ENCODE measurements around the gene ARHGEF17. TPM values are rescaled to one million over a fixed set of nuclear protein-coding genes. Genes with fewer than 3 reads are reported as not detected.

Gene ARHGEF17
- total and polyA plus RNA-seq, 4 donors: 2.6 to 12.6 (median 5.7) TPM

- TF ChIP-seq ZBTB33 (IDR thresholded peaks at IDR 0.05): no peak
- TF ChIP-seq EGR1 (IDR thresholded peaks at IDR 0.05; ENCODE audit: low read depth in 2 of 2): no peak
- TF ChIP-seq, protein P1, sequence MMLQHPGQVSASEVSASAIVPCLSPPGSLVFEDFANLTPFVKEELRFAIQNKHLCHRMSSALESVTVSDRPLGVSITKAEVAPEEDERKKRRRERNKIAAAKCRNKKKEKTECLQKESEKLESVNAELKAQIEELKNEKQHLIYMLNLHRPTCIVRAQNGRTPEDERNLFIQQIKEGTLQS (IDR thresholded peaks at IDR 0.05): no peak
- no peak for TF ChIP-seq YY1 (IDR thresholded peaks at IDR 0.05)
- TF ChIP-seq FOXA2 (IDR thresholded peaks at IDR 0.05): no peak
- TF ChIP-seq HNF4G (IDR thresholded peaks at IDR 0.05): no peak
- TF ChIP-seq NR2F2 (IDR thresholded peaks at IDR 0.05): no peak
- no peak for TF ChIP-seq JUND (IDR thresholded peaks at IDR 0.05)
Measured at GRCh38 chr11:73283276-73284000, 24.6 kb upstream of the ARHGEF17 start (continued).

- H3K36me3 ChIP-seq (ENCODE audit: control insufficient read depth in 4 of 4, insufficient read depth in 3 of 4, low read depth in 1 of 4, low read length in 3 of 4): no peaks in the 10 kb centered on the region
- H3K27me3 ChIP-seq (ENCODE audit: control insufficient read depth in 4 of 4, insufficient read depth in 4 of 4, low read length in 3 of 4): no peaks in the 10 kb centered on the region
- 88% methylated on average over 3 of the region's 3 CpGs for WGBS
- no peaks in the 10 kb centered on the region for H3K9me3 ChIP-seq (ENCODE audit: control insufficient read depth in 4 of 4, low read length in 3 of 4)
- DNase-seq (ENCODE audit: low spot score): no peak
- no peak overlapping the region for H3K4me3 ChIP-seq (ENCODE audit: low read depth in 1 of 3, low read length in 3 of 3)
- H3K9ac ChIP-seq (ENCODE audit: low read depth in 1 of 2, low read length in 2 of 2): no peak overlapping the region
- peaks cover 0 to 3% (median under 1%) of the 10 kb centered on the region in 4 donors for H3K4me1 ChIP-seq (ENCODE audit: control insufficient read depth in 4 of 4, insufficient read depth in 4 of 4, low read length in 3 of 4)
- no peak overlapping the region for H3K27ac ChIP-seq (ENCODE audit: low read depth in 1 of 2, low read length in 2 of 2)
- no peak for TF ChIP-seq HNF4G (IDR thresholded peaks at IDR 0.05)
- TF ChIP-seq, protein P2, sequence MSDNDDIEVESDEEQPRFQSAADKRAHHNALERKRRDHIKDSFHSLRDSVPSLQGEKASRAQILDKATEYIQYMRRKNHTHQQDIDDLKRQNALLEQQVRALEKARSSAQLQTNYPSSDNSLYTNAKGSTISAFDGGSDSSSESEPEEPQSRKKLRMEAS (IDR thresholded peaks at IDR 0.05): no peak
- TF ChIP-seq EGR1 (IDR thresholded peaks at IDR 0.05; ENCODE audit: low read depth in 2 of 2): no peak
- TF ChIP-seq NR2F2 (IDR thresholded peaks at IDR 0.05): no peak
- no peak for TF ChIP-seq FOXA2 (IDR thresholded peaks at IDR 0.05)
- TF ChIP-seq ZBTB33 (IDR thresholded peaks at IDR 0.05): no peak
- no peak for TF ChIP-seq FOXA1 (IDR thresholded peaks at IDR 0.05)
Measured at GRCh38 chr11:73284106-73284505, 24.0 kb upstream of the ARHGEF17 start.

DNA sequence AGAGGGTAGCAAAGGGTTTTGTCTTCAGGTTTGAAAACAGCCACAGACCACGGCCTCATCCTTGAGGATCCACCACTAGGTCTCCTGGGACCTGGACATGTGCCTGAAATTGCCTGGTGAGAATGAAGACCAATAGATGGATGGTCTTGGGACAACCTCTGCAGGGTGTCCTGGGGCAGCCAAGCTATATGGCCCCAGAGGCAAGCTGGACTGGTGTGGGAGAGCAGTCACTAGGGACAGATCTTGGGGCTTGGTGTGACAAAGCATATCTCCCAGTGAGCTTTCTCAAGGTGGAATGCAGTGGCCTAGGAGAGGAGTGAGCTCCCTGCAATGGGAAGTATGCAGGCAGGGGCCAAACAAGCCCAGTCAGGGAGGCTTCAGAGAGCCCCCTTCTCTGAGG lies 22.4 kb upstream of the ARHGEF17 start:
- Histone ChIP-seq H3K9ac (ENCODE audit: low read depth in 1 of 2, low read length in 2 of 2) (no peak overlapping the region), H3K36me3 (ENCODE audit: control insufficient read depth in 4 of 4, insufficient read depth in 3 of 4, low read depth in 1 of 4, low read length in 3 of 4) (no peaks in the 10 kb centered on the region), H3K27ac (ENCODE audit: low read depth in 1 of 2, low read length in 2 of 2) (no peak overlapping the region), H3K27me3 (ENCODE audit: control insufficient read depth in 4 of 4, insufficient read depth in 4 of 4, low read length in 3 of 4) (no peaks in the 10 kb centered on the region), H3K4me3 (ENCODE audit: low read depth in 1 of 3, low read length in 3 of 3) (no peak overlapping the region), H3K4me1 (ENCODE audit: control insufficient read depth in 4 of 4, insufficient read depth in 4 of 4, low read length in 3 of 4) (peaks cover 0 to 8% (median 5%) of the 10 kb centered on the region in 4 donors), H3K9me3 (ENCODE audit: control insufficient read depth in 4 of 4, low read length in 3 of 4) (no peaks in the 10 kb centered on the region)
- 100% methylated on average over 1 of the region's 1 CpG for WGBS
- DNase-seq (ENCODE audit: low spot score): no peak
- no peak for TF ChIP-seq EGR1 (IDR thresholded peaks at IDR 0.05; ENCODE audit: low read depth in 2 of 2)
- TF ChIP-seq FOXA2 (IDR thresholded peaks at IDR 0.05): no peak
- no peak for TF ChIP-seq SP1 (IDR thresholded peaks at IDR 0.05)
- TF ChIP-seq, protein P1 (IDR thresholded peaks at IDR 0.05): no peak
- no peak for TF ChIP-seq YY1 (IDR thresholded peaks at IDR 0.05)
- no peak for TF ChIP-seq RXRA (IDR thresholded peaks at IDR 0.05)
- TF ChIP-seq ZBTB33 (IDR thresholded peaks at IDR 0.05): no peak
- TF ChIP-seq HNF4G (IDR thresholded peaks at IDR 0.05): no peak
- TF ChIP-seq, protein P3, sequence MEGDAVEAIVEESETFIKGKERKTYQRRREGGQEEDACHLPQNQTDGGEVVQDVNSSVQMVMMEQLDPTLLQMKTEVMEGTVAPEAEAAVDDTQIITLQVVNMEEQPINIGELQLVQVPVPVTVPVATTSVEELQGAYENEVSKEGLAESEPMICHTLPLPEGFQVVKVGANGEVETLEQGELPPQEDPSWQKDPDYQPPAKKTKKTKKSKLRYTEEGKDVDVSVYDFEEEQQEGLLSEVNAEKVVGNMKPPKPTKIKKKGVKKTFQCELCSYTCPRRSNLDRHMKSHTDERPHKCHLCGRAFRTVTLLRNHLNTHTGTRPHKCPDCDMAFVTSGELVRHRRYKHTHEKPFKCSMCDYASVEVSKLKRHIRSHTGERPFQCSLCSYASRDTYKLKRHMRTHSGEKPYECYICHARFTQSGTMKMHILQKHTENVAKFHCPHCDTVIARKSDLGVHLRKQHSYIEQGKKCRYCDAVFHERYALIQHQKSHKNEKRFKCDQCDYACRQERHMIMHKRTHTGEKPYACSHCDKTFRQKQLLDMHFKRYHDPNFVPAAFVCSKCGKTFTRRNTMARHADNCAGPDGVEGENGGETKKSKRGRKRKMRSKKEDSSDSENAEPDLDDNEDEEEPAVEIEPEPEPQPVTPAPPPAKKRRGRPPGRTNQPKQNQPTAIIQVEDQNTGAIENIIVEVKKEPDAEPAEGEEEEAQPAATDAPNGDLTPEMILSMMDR (IDR thresholded peaks at IDR 0.05; ENCODE audit: low read depth, low read length, missing input control): no peak
- TF ChIP-seq HNF4A (conservative IDR thresholded peaks at IDR 0.05): no peak
- no peak for TF ChIP-seq GABPA (IDR thresholded peaks at IDR 0.05 in 1 of 2, conservative IDR thresholded peaks at IDR 0.05 in 1 of 2)
- no peak for TF ChIP-seq JUND (IDR thresholded peaks at IDR 0.05)
- no peak for TF ChIP-seq FOXA1 (IDR thresholded peaks at IDR 0.05)

Data from liver (tissue), 9 donors.